HepG2 (cell line): Measurements from ENCODE around the gene PCDHGA1. TPM values are rescaled to one million over a fixed set of nuclear protein-coding genes. Genes with fewer than 3 reads are reported as not detected.

ENCODE experiments used
- ATAC-seq: fragments of 200-7000 bp; cut with Tn5 transposase; 3 replicates; pipeline ENCODE4 v1.9.1; 2020; ENCODE audit warnings: mild to moderate bottlenecking, moderate library complexity
- BruUV-seq: library from RNA; stranded (reverse); fragments of 400-500 nt; replicated peaks from 2 replicates; lab custom pipeline; 2021; lab: Mats Ljungman, UMichigan
- CTCF ChIA-PET: fragments of 300-600 bp; formaldehyde crosslinking; extraction: SDS; loops from one replicate; lab custom pipeline; 2021; ENCODE audit warnings: low total read pairs, inconsistent platforms, low intra/inter-chr PET ratio; lab: Yijun Ruan, JAX
- POLR2A ChIA-PET: fragments of 350-600 bp; sonication (Branson Sonifier 250); formaldehyde crosslinking; loops from one replicate; lab custom pipeline; 2020; ENCODE audit warnings: antibody characterized with exemption, inconsistent platforms; lab: Yijun Ruan, JAX
- DNase-seq: peaks from one replicate; pipeline ENCODE4 v3.0.0-alpha.2; 2015; ENCODE audit warnings: low spot score
- FAIRE-seq: peaks from 3 replicates; lab custom pipeline; 2011; peaks lifted over from hg19 to GRCh38; lab: Jason Lieb, UNC
- H2AFZ ChIP-seq: one replicate; pipeline ENCODE4 v1.6.1; 2011; ENCODE audit warnings: low read length, inconsistent platforms
- H3K27ac ChIP-seq: fragments of 300-600 bp; 3 replicates; pipeline ENCODE4 v1.8.0; 2011; ENCODE audit warnings: mixed run types, mild to moderate bottlenecking, mixed read lengths, low read length, inconsistent platforms; ENCODE audit not compliant: insufficient read depth; ENCODE audit errors: extremely low read length
- H3K27me3 ChIP-seq, 2 experiments: fragments of 200-600 bp in 1 of 2; 2 replicates in 1 of 2; 3 replicates in 1 of 2; pipeline versions ENCODE4 v1.6.0 to v1.8.0; 2011; ENCODE audit warnings: low read length in 2 of 2, mild to moderate bottlenecking in 2 of 2, moderate library complexity in 2 of 2, inconsistent platforms in 1 of 2; ENCODE audit not compliant: insufficient read depth in 2 of 2, control insufficient read depth in 1 of 2
- H3K36me3 ChIP-seq, 2 experiments: fragments of 200-600 bp in 1 of 2; replicated peaks in 1 of 2; 2 replicates in 1 of 2; 3 replicates in 1 of 2; pipeline versions ENCODE4 v1.5.1 to v1.8.0; 2011; ENCODE audit warnings: low read length in 2 of 2, inconsistent platforms in 1 of 2; ENCODE audit not compliant: insufficient read depth in 2 of 2, control insufficient read depth in 1 of 2
- H3K4me1 ChIP-seq: 2 replicates; pipeline ENCODE4 v1.5.1; 2012; ENCODE audit warnings: low read length, inconsistent platforms; ENCODE audit not compliant: insufficient read depth
- H3K4me2 ChIP-seq: 2 replicates; pipeline ENCODE4 v1.6.0; 2011; ENCODE audit warnings: low read depth, low read length, inconsistent platforms
- H3K4me3 ChIP-seq, 3 experiments: fragments of 200-600 bp in 1 of 3; sonication (generic), shearing (Covaris generic) in 1 of 3; replicated peaks in 1 of 3; 2 replicates each; pipeline ENCODE4 v1.5.1; 2011 to 2016; ENCODE audit warnings: low read length in 3 of 3, inconsistent platforms in 2 of 3, low read depth in 2 of 3, mild to moderate bottlenecking in 2 of 3, control low read depth in 1 of 3, mixed read lengths in 1 of 3; ENCODE audit not compliant: insufficient read depth in 1 of 3
- H3K79me2 ChIP-seq: one replicate; pipeline ENCODE4 v1.6.1; 2011; ENCODE audit warnings: low read length, inconsistent platforms; ENCODE audit not compliant: insufficient read depth
- H3K9ac ChIP-seq: 2 replicates; pipeline ENCODE4 v1.6.0; 2011; ENCODE audit warnings: mild to moderate bottlenecking, low read depth, low read length, inconsistent platforms; ENCODE audit not compliant: insufficient read depth
- H3K9me3 ChIP-seq: 2 replicates; pipeline ENCODE4 v1.5.1; 2012; ENCODE audit warnings: mild to moderate bottlenecking, low read length
- H4K20me1 ChIP-seq: 2 replicates; pipeline ENCODE4 v1.6.0; 2011; ENCODE audit warnings: inconsistent platforms, mild to moderate bottlenecking, low read length, moderate library complexity; ENCODE audit not compliant: insufficient read depth
- ATF7-NPFF ChIP-seq: sonication (generic); formaldehyde crosslinking; IDR thresholded peaks from 2 replicates; pipeline ENCODE4 v1.8.1; 2023; ENCODE audit warnings: mild to moderate bottlenecking, low read depth, missing genetic modification reagents, moderate library complexity
- CENPX ChIP-seq: sonication (generic); formaldehyde crosslinking; IDR thresholded peaks from 2 replicates; pipeline ENCODE4 v1.9.0; 2021; ENCODE audit warnings: mild to moderate bottlenecking, missing genetic modification reagents, moderate library complexity
- DNMT1 ChIP-seq: sonication (generic); formaldehyde crosslinking; IDR thresholded peaks from 2 replicates; pipeline ENCODE4 v1.5.1; 2020; ENCODE audit warnings: mild to moderate bottlenecking, missing genetic modification reagents
- HOXA5 ChIP-seq: sonication (generic); formaldehyde crosslinking; IDR thresholded peaks from 2 replicates; pipeline ENCODE4 v1.4.0; 2020; ENCODE audit warnings: missing genetic modification reagents
- RFX5 ChIP-seq: IDR thresholded peaks from 2 replicates; pipeline ENCODE4 v1.6.1; 2011; ENCODE audit warnings: low read depth, low read length, improper control_type of control experiment
- SCMH1 ChIP-seq: sonication (generic); formaldehyde crosslinking; IDR thresholded peaks from 2 replicates; pipeline ENCODE4 v1.9.0; 2021; ENCODE audit warnings: missing genetic modification reagents, mild to moderate bottlenecking, borderline replicate concordance
- ZNF354B ChIP-seq: sonication (generic); formaldehyde crosslinking; IDR thresholded peaks from 2 replicates; pipeline ENCODE4 v1.8.0; 2022; ENCODE audit warnings: mild to moderate bottlenecking, missing genetic modification reagents
- ZNF790 ChIP-seq: sonication (generic); formaldehyde crosslinking; IDR thresholded peaks from 2 replicates; pipeline ENCODE4 v1.8.0; 2022; ENCODE audit warnings: missing genetic modification reagents, mild to moderate bottlenecking, borderline replicate concordance
- whole genome bisulfite sequencing: methylation state at CpG from one replicate; pipeline ENCODE4 v1.1.6; 2017; ENCODE audit warnings: low lambda C conversion rate; 5-methylcytosine and 5-hydroxymethylcytosine counted together
- in situ Hi-C: cut with HindIII; loops from 2 replicates; pipeline ENCODE4 v1.10.0; 2017; ENCODE audit warnings: low pct_unique_long_range_greater_than_20kb; ENCODE audit not compliant: extremely low pct_ligation_motif_present
- intact Hi-C: fragments of 100-400 bp; cut with micrococcal nuclease; formaldehyde crosslinking; loops from one replicate; pipeline ENCODE4 v1.10.0; 2022; ENCODE audit not compliant: unreplicated experiment
- polyA plus RNA-seq, 8 experiments: library from polyadenylated mRNA; depleted of rRNA in 3 of 8; stranded (reverse) in 7 of 8; unstranded in 1 of 8; fragments of >200 nt; fragmentation: Illumina TruSeq in 4 of 8; extraction: Trizol in 4 of 8; gene quantifications; 2 replicates each; pipeline versions ENCODE4 v1.2.1 to v1.2.3, GENCODE V29; 2011 to 2016; ENCODE audit warnings: low read depth in 4 of 8, missing spikeins in 1 of 8, mixed read lengths in 1 of 8; ENCODE audit not compliant: insufficient read depth in 1 of 8
- total RNA-seq, 5 experiments: library from RNA; depleted of rRNA; stranded (reverse); fragments of >200 nt; fragmentation: Illumina TruSeq; extraction: Trizol; gene quantifications; 2 replicates each; pipeline ENCODE4 v1.2.3, GENCODE V29; 2016; ENCODE audit warnings: low read depth in 1 of 5

PCDHGA1 gene
- total and polyA plus RNA-seq, 2 of the 13 experiments (the other 11 are each of a cell fraction or from before 2014, with no cell fraction given) = 0.31 to 0.40 TPM

GRCh38 chr5:141369994-141370848 is 39.9 kb downstream of the PCDHGA1 start, which contains the start of gene PCDHGB3 (continued):
- TF ChIP-seq ATF7-NPFF (CRISPR knock-in tag) = no peak
- TF ChIP-seq ZNF790 (CRISPR knock-in tag) = no peak
- no peak for TF ChIP-seq RFX5
- no peak for TF ChIP-seq ZNF354B (CRISPR knock-in tag)

- ChIA-PET POLR2A (no interaction called here), CTCF (no interaction called here)
- BruUV-seq = no TSS peak
- H3K27ac ChIP-seq = no peak overlapping the region
- no peak for DNase-seq
- no peak overlapping the region for H3K4me3 ChIP-seq
- in situ Hi-C loops (no loop called here), intact Hi-C loops (no loop called here)
- 73% methylated on average over 40 of the region's 69 CpGs for WGBS
- no peak for FAIRE-seq
- no peak for ATAC-seq
- no peak overlapping the region for H3K9ac ChIP-seq
- no peaks in the 10 kb centered on the region for H4K20me1 ChIP-seq
- H3K4me1 ChIP-seq = no peaks in the 10 kb centered on the region
- H3K4me2 ChIP-seq = no peak overlapping the region
- TF ChIP-seq CENPX (CRISPR knock-in tag) (no peak), HOXA5 (CRISPR knock-in tag) (no peak), SCMH1 (CRISPR knock-in tag) (no peak), DNMT1 (CRISPR knock-in tag) (0 out of 2 replicates have a peak, but pooled peaks have one; percentile 57)
- H3K9me3 ChIP-seq = peaks cover 53% of the 10 kb centered on the region
- H3K27me3 ChIP-seq = no peaks in the 10 kb centered on the region
- no peaks in the 10 kb centered on the region for H3K36me3 ChIP-seq
- no peaks in the 10 kb centered on the region for H3K79me2 ChIP-seq
- H2AFZ ChIP-seq = no peak overlapping the region
Observed at GRCh38 chr5:141371572-141372475, 41.5 kb downstream of the PCDHGA1 start.
